Pancreas (tissue), 10 donors: ENCODE data around the gene AGTRAP. TPM values are rescaled to one million over a fixed set of nuclear protein-coding genes. Genes with fewer than 3 reads are reported as not detected.

Experiments used
- ATAC-seq, 4 donors: fragments of 200-7000 bp; cut with Tn5 transposase; one replicate each; pipeline versions ENCODE4 v1.8.0 to v1.9.1; 2020; ENCODE audit warnings: mild to moderate bottlenecking in 4 of 4, moderate library complexity in 4 of 4
- DNase-seq, 6 donors: peaks; one replicate each; pipeline ENCODE4 v3.0.0-alpha.2; 2020
- FAIRE-seq: peaks from 2 replicates; lab custom pipeline; 2012; peaks lifted over from hg19 to GRCh38; lab: Jason Lieb, UNC
- H3K27ac ChIP-seq, 4 donors: fragments of 200-600 bp; sonication (generic); 1 replicate in 3 of 4; 2 replicates in 1 of 4; pipeline versions ENCODE4 v1.5.0 to v1.8.0; 2020
- H3K27me3 ChIP-seq, 4 donors: fragments of 200-600 bp; one replicate each; pipeline ENCODE4 v1.8.0; 2021
- H3K36me3 ChIP-seq, 3 donors: fragments of 200-600 bp; sonication (generic) in 1 of 3; one replicate each; pipeline versions ENCODE4 v1.5.0 to v1.8.0; 2020 to 2021
- H3K4me1 ChIP-seq, 3 donors: fragments of 200-600 bp; one replicate each; pipeline ENCODE4 v1.8.0; 2021
- H3K4me3 ChIP-seq, 4 donors: fragments of 200-600 bp; sonication (generic) in 2 of 4; one replicate each; pipeline versions ENCODE4 v1.5.0 to v1.8.0; 2020 to 2021
- H3K9me3 ChIP-seq, 4 donors: fragments of 200-600 bp; one replicate each; pipeline ENCODE4 v1.8.0; 2021
- WGBS, 2 donors: extraction: QIAGEN DNeasy Blood & Tissue Kit; methylation state at CpG; one replicate each; pipeline ENCODE4 v1.1.7; 2013; 5-methylcytosine and 5-hydroxymethylcytosine counted together
- intact Hi-C, 3 donors: fragments of 100-400 bp; cut with DNase I; formaldehyde crosslinking; loops; one replicate each; pipeline versions ENCODE4 v1.11.1 to v1.14.2; 2022
- polyA plus RNA-seq, 2 donors: library from polyadenylated mRNA; stranded (reverse); fragments of 200-250 nt; gene quantifications; one replicate each; pipeline ENCODE4 v1.2.3, GENCODE V29; 2013
- total RNA-seq, 6 donors: library from RNA; stranded (reverse); fragmentation: NEBNext Ultra II Directional in 4 of 6; extraction: Animal tissue kit (Norgen Biotek cat#: 25700) in 4 of 6; gene quantifications; one replicate each; pipeline versions ENCODE4 v1.2.1 to v1.2.4, GENCODE V29; 2021 to 2023
- TF ChIP-seq, protein P1 (sequence below), 4 donors: fragments of 200-600 bp; sonication (generic) in 3 of 4; IDR thresholded peaks; one replicate each; pipeline versions ENCODE4 v1.5.0 to v1.8.0; 2021; ENCODE audit warnings: antibody characterized with exemption in 4 of 4
- donor health status: healthy with polysubstance abuse.
- donor health status: DM: no; HTN: no; CAD: no; lungs with moderate emphysema.
- donor health status: DM: no; HTN: no; CAD: no.
- donor health status: control.
- donor health status: control.
- donor health status: Bipolar disorder and iron deficiency.
- donor health status: DM: yes; HTN: yes; CAD: no.
- donor health status: DM: no; HTN: no; CAD: no.
- donor health status: DM: no; HTN: no; CAD: no.
- donor health status: DM: yes; HTN: yes; CAD: no.

Gene AGTRAP
- total and polyA plus RNA-seq, 8 donors = 16.8 to 38.5 (median 24.0) TPM

- Histone ChIP-seq H3K27me3 (no peaks in the 10 kb centered on the region), H3K27ac (no peak overlapping the region), H3K36me3 (no peaks in the 10 kb centered on the region), H3K4me3 (peak overlapping the region in 2 of 4 donors; percentile 38 to 50), H3K9me3 (no peaks in the 10 kb centered on the region), H3K4me1 (no peaks in the 10 kb centered on the region)
- DNase-seq (no peak), FAIRE-seq (no peak), ATAC-seq (no peak)
- intact Hi-C loops = loop anchor here in 1 of 3 donors (10.0 kb wide), 1 partner anchor 65 kb away; the partner anchor contains the start of genes FBXO2 and FBXO44
- 40 to 43% methylated on average over 12 of the region's 12 CpGs for WGBS, 2 donors
- TF ChIP-seq, protein P1, sequence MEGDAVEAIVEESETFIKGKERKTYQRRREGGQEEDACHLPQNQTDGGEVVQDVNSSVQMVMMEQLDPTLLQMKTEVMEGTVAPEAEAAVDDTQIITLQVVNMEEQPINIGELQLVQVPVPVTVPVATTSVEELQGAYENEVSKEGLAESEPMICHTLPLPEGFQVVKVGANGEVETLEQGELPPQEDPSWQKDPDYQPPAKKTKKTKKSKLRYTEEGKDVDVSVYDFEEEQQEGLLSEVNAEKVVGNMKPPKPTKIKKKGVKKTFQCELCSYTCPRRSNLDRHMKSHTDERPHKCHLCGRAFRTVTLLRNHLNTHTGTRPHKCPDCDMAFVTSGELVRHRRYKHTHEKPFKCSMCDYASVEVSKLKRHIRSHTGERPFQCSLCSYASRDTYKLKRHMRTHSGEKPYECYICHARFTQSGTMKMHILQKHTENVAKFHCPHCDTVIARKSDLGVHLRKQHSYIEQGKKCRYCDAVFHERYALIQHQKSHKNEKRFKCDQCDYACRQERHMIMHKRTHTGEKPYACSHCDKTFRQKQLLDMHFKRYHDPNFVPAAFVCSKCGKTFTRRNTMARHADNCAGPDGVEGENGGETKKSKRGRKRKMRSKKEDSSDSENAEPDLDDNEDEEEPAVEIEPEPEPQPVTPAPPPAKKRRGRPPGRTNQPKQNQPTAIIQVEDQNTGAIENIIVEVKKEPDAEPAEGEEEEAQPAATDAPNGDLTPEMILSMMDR (IDR thresholded peaks at IDR 0.05) = peak in 1 of 4 donors; percentile 25
These were observed 15.9 kb upstream of the AGTRAP start for GRCh38 chr1:11720033-11720376.

DNA sequence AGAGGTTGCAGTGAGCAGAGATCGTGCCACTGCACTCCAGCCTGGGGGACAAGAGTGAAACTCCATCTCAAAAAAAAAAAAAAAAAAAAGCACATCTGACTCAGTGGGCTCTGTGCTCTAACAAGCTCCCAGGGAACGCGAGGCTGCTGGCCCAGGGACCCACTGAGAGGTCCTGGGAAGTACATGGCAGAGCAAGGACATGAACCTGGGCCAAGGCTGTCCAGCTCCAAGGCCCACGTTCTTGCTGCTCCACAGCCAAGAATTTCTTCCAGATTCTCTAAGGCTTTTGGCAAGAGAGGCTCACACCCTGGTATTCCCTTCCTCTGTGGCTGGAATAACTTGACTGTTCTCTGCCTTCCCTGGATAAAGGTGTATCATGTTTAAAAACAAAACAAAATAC, 15.4 kb upstream of the AGTRAP start:
- DNase-seq = no peak
- no peak overlapping the region for H3K4me3 ChIP-seq
- no peak overlapping the region for H3K27ac ChIP-seq
- ATAC-seq = no peak
- WGBS, 2 donors = 54 to 56% methylated on average over 4 of the region's 4 CpGs
- no peaks in the 10 kb centered on the region for H3K27me3 ChIP-seq
- TF ChIP-seq, protein P1 (IDR thresholded peaks at IDR 0.05) = no peak
- no peaks in the 10 kb centered on the region for H3K36me3 ChIP-seq
- no peaks in the 10 kb centered on the region for H3K9me3 ChIP-seq
- no peak for FAIRE-seq
- intact Hi-C loops = loop anchor here in 1 of 3 donors (10.0 kb wide), 1 partner anchor 66 kb away; the partner anchor contains the start of genes FBXO2 and FBXO44
- H3K4me1 ChIP-seq = no peaks in the 10 kb centered on the region

GRCh38 chr1:11721311-11721710, 14.6 kb upstream of the AGTRAP start:
- intact Hi-C loops = loop anchor here in 1 of 3 donors (10.0 kb wide), 1 partner anchor 67 kb away; the partner anchor contains the start of genes FBXO2 and FBXO44

DNA sequence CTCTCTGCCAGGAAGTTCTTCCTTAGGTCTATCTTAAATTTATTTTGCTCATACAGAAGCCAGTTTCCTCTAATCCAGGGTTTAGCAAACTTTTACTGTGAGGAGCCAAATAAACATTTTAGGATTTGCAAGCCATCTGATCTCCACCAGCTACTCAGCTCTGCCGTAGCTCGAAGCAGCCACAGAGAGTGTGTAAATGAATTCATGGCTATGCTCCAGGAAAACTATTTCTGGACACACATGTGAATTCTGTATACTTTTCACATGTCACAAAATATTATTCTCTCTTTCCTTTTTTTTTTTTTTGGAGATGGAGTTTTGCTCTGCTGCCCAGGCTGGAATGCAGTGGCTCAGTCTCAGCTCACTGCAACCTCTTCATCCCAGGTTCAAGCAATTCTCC, 13.4 kb upstream of the AGTRAP start:
- Histone ChIP-seq H3K36me3 (no peaks in the 10 kb centered on the region), H3K27ac (no peak overlapping the region), H3K4me1 (no peaks in the 10 kb centered on the region), H3K9me3 (no peaks in the 10 kb centered on the region), H3K27me3 (no peaks in the 10 kb centered on the region), H3K4me3 (no peak overlapping the region)
- DNase-seq (no peak), ATAC-seq (no peak), FAIRE-seq (no peak)
- TF ChIP-seq, protein P1 (IDR thresholded peaks at IDR 0.05) = no peak
- WGBS, 2 donors = 17 to 26% methylated on average over 2 of the region's 2 CpGs
- intact Hi-C loops = loop anchor here in 1 of 3 donors (10.0 kb wide), 1 partner anchor 68 kb away; the partner anchor contains the start of genes FBXO2 and FBXO44

More at GRCh38 chr1:11721311-11721710, 14.6 kb upstream of the AGTRAP start:
- no peak overlapping the region for H3K4me3 ChIP-seq
- TF ChIP-seq, protein P1 (IDR thresholded peaks at IDR 0.05) = no peak
- H3K4me1 ChIP-seq = no peaks in the 10 kb centered on the region
- FAIRE-seq (no peak), DNase-seq (no peak), ATAC-seq (no peak)
- 36 to 40% methylated on average over 4 of the region's 4 CpGs for WGBS, 2 donors
- H3K36me3 ChIP-seq = no peaks in the 10 kb centered on the region
- no peaks in the 10 kb centered on the region for H3K27me3 ChIP-seq
- no peaks in the 10 kb centered on the region for H3K9me3 ChIP-seq
- no peak overlapping the region for H3K27ac ChIP-seq

DNA sequence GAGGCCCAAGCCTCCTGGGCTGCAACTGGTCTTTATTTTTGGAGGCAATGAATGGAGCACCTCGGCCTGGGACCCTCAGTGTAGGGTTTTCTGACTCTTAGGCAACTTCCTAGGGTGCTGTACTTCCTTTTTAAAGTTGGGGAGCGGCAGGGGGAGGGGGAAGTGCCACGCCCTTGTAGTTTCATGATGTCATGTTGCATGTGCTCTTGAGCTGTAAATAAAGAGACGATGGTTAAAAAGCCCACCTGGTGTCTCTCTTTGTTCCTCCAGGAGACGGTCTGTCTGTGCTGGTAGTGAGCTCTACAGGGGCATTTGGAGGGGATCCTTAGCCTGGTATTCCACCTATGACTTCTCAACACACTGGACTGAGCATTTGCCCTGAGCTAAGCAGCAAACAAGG, 10.3 kb upstream of the AGTRAP start:
- WGBS, 2 donors = 83 to 86% methylated on average over 5 of the region's 5 CpGs
- FAIRE-seq (no peak), ATAC-seq (no peak)

More for the DNA sequence above, 10.3 kb upstream of the AGTRAP start:
- TF ChIP-seq, protein P1 (IDR thresholded peaks at IDR 0.05) = no peak
- Histone ChIP-seq H3K27me3 (no peaks in the 10 kb centered on the region), H3K36me3 (no peaks in the 10 kb centered on the region), H3K4me1 (no peaks in the 10 kb centered on the region), H3K9me3 (no peaks in the 10 kb centered on the region), H3K4me3 (no peak overlapping the region), H3K27ac (no peak overlapping the region)
- intact Hi-C loops = loop anchor here in 1 of 3 donors (10.0 kb wide), 1 partner anchor 71 kb away; the partner anchor contains the start of genes FBXO2 and FBXO44
- DNase-seq = no peak
